A673 (cell line): ENCODE data around the gene EHF.

Source experiments
- CTCF ChIP-seq: fragments of 300-800, 200-600 bp; sonication (generic); conservative IDR thresholded peaks from 2 replicates; pipeline ENCODE4 v1.5.1; 2017; ENCODE audit warnings: low read depth, mild to moderate bottlenecking, antibody characterized with exemption, low read length, moderate library complexity, mixed read lengths
- EZH2 ChIP-seq: fragments of 200-600 bp; sonication (generic); IDR thresholded peaks from 2 replicates; pipeline ENCODE4 v1.6.1; 2017; ENCODE audit warnings: borderline replicate concordance, low read depth, mild to moderate bottlenecking, mixed read lengths, antibody characterized with exemption, low read length; ENCODE audit not compliant: poor library complexity, severe bottlenecking

GRCh38 chr11:34668583-34669053 lies 47.7 kb downstream of the EHF start:
- TF ChIP-seq CTCF = no peak
- TF ChIP-seq EZH2 = no peak
